Stomach (tissue), 9 donors: Measurements from ENCODE around the gene FMN1. TPM values are rescaled to one million over a fixed set of nuclear protein-coding genes. Genes with fewer than 3 reads are reported as not detected.
A peak's percentile ranks its signal among the peaks of the same experiment; 100 is the strongest.

Experiments
- DNase-seq, 2 donors: peaks; one replicate each; pipeline versions ENCODE4 v3.0.0 to v3.0.0-alpha.2; 2013 to 2019
- H3K27ac ChIP-seq, 5 donors: fragments of 200-600 bp in 4 of 5; sonication (generic) in 4 of 5; one replicate each; pipeline ENCODE4 v1.5.1; 2013 to 2019; ENCODE audit warnings: mild to moderate bottlenecking in 1 of 5, moderate library complexity in 1 of 5
- H3K27me3 ChIP-seq, 3 donors: fragments of 200-600 bp; sonication (generic); one replicate each; pipeline ENCODE4 v1.5.1; 2017 to 2019; ENCODE audit warnings: mixed run types in 1 of 3
- H3K36me3 ChIP-seq, 4 donors: fragments of 200-600 bp; sonication (generic); 1 replicate in 3 of 4; 2 replicates in 1 of 4; pipeline ENCODE4 v1.5.1; 2016 to 2019
- H3K4me1 ChIP-seq, 4 donors: fragments of 200-600 bp; sonication (generic); one replicate each; pipeline ENCODE4 v1.5.1; 2016 to 2019
- H3K4me3 ChIP-seq, 4 donors: fragments of 200-600 bp; sonication (generic) in 3 of 4; one replicate each; pipeline ENCODE4 v1.5.1; 2016 to 2019; ENCODE audit warnings: mild to moderate bottlenecking in 1 of 4
- H3K9me3 ChIP-seq, 4 donors: fragments of 200-600 bp; sonication (generic); one replicate each; pipeline ENCODE4 v1.5.1; 2016 to 2019
- CTCF ChIP-seq, 7 experiments: fragments of 450-650 bp in 4 of 7; fragments of 200-600 bp in 3 of 7; sonication (generic) in 3 of 7; IDR thresholded peaks; one replicate each; pipeline ENCODE4 v1.5.1; 2016 to 2019; ENCODE audit warnings: antibody characterized with exemption in 7 of 7, control low read depth in 2 of 7, mild to moderate bottlenecking in 1 of 7
- EP300 ChIP-seq: sonication (generic); formaldehyde crosslinking; IDR thresholded peaks from one replicate; pipeline ENCODE4 v1.6.1; 2017; ENCODE audit warnings: antibody characterized with exemption
- POLR2A ChIP-seq, 4 donors: fragments of 450-650 bp; IDR thresholded peaks; one replicate each; pipeline ENCODE4 v1.6.1; 2016; ENCODE audit warnings: antibody characterized with exemption in 4 of 4, control low read depth in 2 of 4, mild to moderate bottlenecking in 1 of 4, moderate library complexity in 1 of 4
- POLR2AphosphoS5 ChIP-seq, 3 donors: sonication (generic); formaldehyde crosslinking; IDR thresholded peaks; one replicate each; pipeline ENCODE4 v1.6.1; 2016; ENCODE audit warnings: antibody characterized with exemption in 3 of 3
- WGBS, 5 donors: extraction: QIAGEN DNeasy Blood & Tissue Kit in 3 of 5; methylation state at CpG; one replicate each; pipeline versions ENCODE4 v1.1.5 to v1.1.7; 2013 to 2018; 5-methylcytosine and 5-hydroxymethylcytosine counted together
- intact Hi-C: fragments of 100-400 bp; cut with DNase I; formaldehyde crosslinking; loops from one replicate; pipeline ENCODE4 v1.15.1; 2023; ENCODE audit warnings: low total_unique reads
- polyA plus RNA-seq, 3 donors: library from polyadenylated mRNA; stranded (reverse); fragments of 200-250 nt; gene quantifications; one replicate each; pipeline ENCODE4 v1.2.3, GENCODE V29; 2013
- total RNA-seq, 5 donors: library from RNA; depleted of rRNA; stranded (reverse); fragments of >200 nt; gene quantifications; one replicate each; pipeline versions ENCODE4 v1.1.0 to v1.2.3, GENCODE V29; 2014 to 2016
- donor health status: healthy with polysubstance abuse.
- donor health status: Bipolar disorder and iron deficiency.
- donor health status: healthy.

The FMN1 gene
- total and polyA plus RNA-seq, 8 donors = 0.40 to 58.0 (median 22.9) TPM

GRCh38 chr15:33096134-33096533 lies 98.4 kb downstream of the FMN1 start:
- 80 to 89% (median 81%) methylated on average over 3 of the region's 3 CpGs for WGBS, 5 donors
- Histone ChIP-seq H3K27me3 (no peaks in the 10 kb centered on the region), H3K9me3 (no peaks in the 10 kb centered on the region), H3K27ac (no peak overlapping the region), H3K4me1 (peaks cover 0 to 15% (median 3%) of the 10 kb centered on the region in 4 donors), H3K4me3 (no peak overlapping the region), H3K36me3 (no peaks in the 10 kb centered on the region)
- TF ChIP-seq POLR2AphosphoS5 (IDR thresholded peaks at IDR 0.05) = no peak
- no peak for TF ChIP-seq EP300
- no peak for TF ChIP-seq CTCF (IDR thresholded peaks at IDR 0.05)
- no peak for TF ChIP-seq POLR2A (IDR thresholded peaks at IDR 0.05)
- DNase-seq = no peak
- intact Hi-C loops = no loop called here

- Histone ChIP-seq H3K36me3 (no peaks in the 10 kb centered on the region), H3K4me3 (no peak overlapping the region), H3K27me3 (no peaks in the 10 kb centered on the region), H3K27ac (no peak overlapping the region), H3K4me1 (peaks cover 0 to 17% (median 5%) of the 10 kb centered on the region in 4 donors), H3K9me3 (no peaks in the 10 kb centered on the region)
- WGBS, 5 donors = 70 to 93% (median 86%) methylated on average over 2 of the region's 2 CpGs
- intact Hi-C loops = no loop called here
- no peak for DNase-seq
- TF ChIP-seq EP300 = no peak
- TF ChIP-seq CTCF (IDR thresholded peaks at IDR 0.05) = no peak
- TF ChIP-seq POLR2AphosphoS5 (IDR thresholded peaks at IDR 0.05) = no peak
- TF ChIP-seq POLR2A (IDR thresholded peaks at IDR 0.05) = no peak
Measured at GRCh38 chr15:33095641-33096040, 98.9 kb downstream of the FMN1 start.

GRCh38 chr15:33094336-33094735 lies 100.2 kb downstream of the FMN1 start:
- intact Hi-C loops = no loop called here
- WGBS, 5 donors = 18 to 46% (median 31%) methylated on average over 2 of the region's 2 CpGs
- no peak for TF ChIP-seq POLR2AphosphoS5 (IDR thresholded peaks at IDR 0.05)
- no peak for TF ChIP-seq CTCF (IDR thresholded peaks at IDR 0.05)
- no peak for TF ChIP-seq EP300
- TF ChIP-seq POLR2A (IDR thresholded peaks at IDR 0.05) = no peak

GRCh38 chr15:33093222-33093621 lies 101.3 kb downstream of the FMN1 start:
- Histone ChIP-seq H3K36me3 (no peaks in the 10 kb centered on the region), H3K9me3 (no peaks in the 10 kb centered on the region), H3K27ac (no peak overlapping the region), H3K4me1 (peaks cover 0 to 35% (median 12%) of the 10 kb centered on the region in 4 donors), H3K27me3 (no peaks in the 10 kb centered on the region), H3K4me3 (no peak overlapping the region)
- intact Hi-C loops = no loop called here
- 42 to 66% (median 42%) methylated on average over 2 of the region's 2 CpGs for WGBS, 5 donors
- DNase-seq = no peak
- no peak for TF ChIP-seq POLR2A (IDR thresholded peaks at IDR 0.05)
- TF ChIP-seq CTCF (IDR thresholded peaks at IDR 0.05) = no peak
- TF ChIP-seq POLR2AphosphoS5 (IDR thresholded peaks at IDR 0.05) = no peak
- TF ChIP-seq EP300 = no peak

More at GRCh38 chr15:33094336-33094735, 100.2 kb downstream of the FMN1 start:
- Histone ChIP-seq H3K9me3 (no peaks in the 10 kb centered on the region), H3K36me3 (no peaks in the 10 kb centered on the region), H3K27me3 (no peaks in the 10 kb centered on the region), H3K4me3 (no peak overlapping the region), H3K27ac (no peak overlapping the region), H3K4me1 (peaks cover 0 to 29% (median 12%) of the 10 kb centered on the region in 4 donors)
- peak in 1 of 2 donors; percentile 56 for DNase-seq
